GM12878 (cell line): ENCODE data around the gene AASDHPPT. TPM values are rescaled to one million over a fixed set of nuclear protein-coding genes. Genes with fewer than 3 reads are reported as not detected.

Experiments used
- BCL11A ChIP-seq: IDR thresholded peaks from 2 replicates; pipeline ENCODE4 v1.6.1; 2011; ENCODE audit warnings: low read depth, low read length
- CEBPZ ChIP-seq: fragments of 150-350 bp; IDR thresholded peaks from 2 replicates; pipeline ENCODE4 v1.6.1; 2016; ENCODE audit warnings: low read depth, low read length
- CHD4 ChIP-seq: fragments of 200-600 bp; sonication (generic); IDR thresholded peaks from 2 replicates; pipeline ENCODE4 v1.6.1; 2016; ENCODE audit warnings: mild to moderate bottlenecking
- CTCF ChIP-seq, 3 experiments: IDR thresholded peaks in 2 of 3; conservative IDR thresholded peaks in 1 of 3; 2 replicates each; pipeline ENCODE4 v1.5.1; 2011; ENCODE audit warnings: low read depth in 3 of 3, low read length in 3 of 3, mild to moderate bottlenecking in 3 of 3, control low read depth in 2 of 3, moderate library complexity in 2 of 3, inconsistent platforms in 1 of 3, mixed read lengths in 1 of 3; ENCODE audit not compliant: control insufficient read depth in 2 of 3, insufficient read depth in 1 of 3; ENCODE audit errors: extremely low read depth in 1 of 3
- DPF2 ChIP-seq: fragments of 450-650 bp; IDR thresholded peaks from 2 replicates; pipeline ENCODE4 v1.6.1; 2017; ENCODE audit warnings: mild to moderate bottlenecking
- EGR1 ChIP-seq, 2 experiments: IDR thresholded peaks; 1 replicate in 1 of 2; 2 replicates in 1 of 2; pipeline ENCODE4 v1.6.1; 2011 to 2012; ENCODE audit warnings: low read depth in 2 of 2, low read length in 2 of 2, borderline replicate concordance in 1 of 2, mild to moderate bottlenecking in 1 of 2, moderate library complexity in 1 of 2
- ESRRA ChIP-seq: IDR thresholded peaks from 2 replicates; pipeline ENCODE4 v1.6.1; 2012; ENCODE audit warnings: mild to moderate bottlenecking, low read length, improper control_type of control experiment
- HSF1 ChIP-seq: fragments of 150-350 bp; IDR thresholded peaks from 2 replicates; pipeline ENCODE4 v1.6.1; 2014; ENCODE audit warnings: mild to moderate bottlenecking, low read depth, low read length
- RB1 ChIP-seq: fragments of 450-650 bp; formaldehyde crosslinking; IDR thresholded peaks from 2 replicates; pipeline ENCODE4 v1.6.1; 2017; ENCODE audit warnings: mild to moderate bottlenecking, borderline replicate concordance
- RUNX3 ChIP-seq: IDR thresholded peaks from 2 replicates; pipeline ENCODE4 v1.6.1; 2012; ENCODE audit warnings: low read length, inconsistent platforms
- SIN3A ChIP-seq: IDR thresholded peaks from 2 replicates; pipeline ENCODE4 v1.6.1; 2012; ENCODE audit warnings: low read depth, low read length, improper control_type of control experiment
- SP1 ChIP-seq: IDR thresholded peaks from one replicate; pipeline ENCODE4 v1.6.1; 2011; ENCODE audit warnings: low read depth, low read length
- TCF12 ChIP-seq: IDR thresholded peaks from 2 replicates; pipeline ENCODE4 v1.6.1; 2011; ENCODE audit warnings: low read depth, mild to moderate bottlenecking, low read length
- ZNF217 ChIP-seq: fragments of 450-650 bp; IDR thresholded peaks from 2 replicates; pipeline ENCODE4 v1.6.1; 2017; ENCODE audit warnings: antibody characterized with exemption, mild to moderate bottlenecking
- ZNF24 ChIP-seq: fragments of 450-650 bp; IDR thresholded peaks from 2 replicates; pipeline ENCODE4 v1.6.1; 2017; ENCODE audit warnings: antibody characterized with exemption, mild to moderate bottlenecking
- ZNF622 ChIP-seq: fragments of 450-650 bp; IDR thresholded peaks from 2 replicates; pipeline ENCODE4 v1.6.1; 2017; ENCODE audit warnings: mild to moderate bottlenecking, inconsistent platforms
- polyA plus RNA-seq, 11 experiments: library from polyadenylated mRNA; depleted of rRNA in 4 of 11; unstranded in 6 of 11; stranded (reverse) in 5 of 11; fragments of >200 nt; fragmentation: Nextera tagmentation in 4 of 11; fragmentation: Illumina TruSeq in 1 of 11; extraction: Ambion mirVana in 4 of 11; extraction: Trizol in 1 of 11; gene quantifications; 1 replicate in 1 of 11; 2 replicates in 10 of 11; pipeline versions ENCODE4 v1.2.1 to v1.2.3, GENCODE V29; 2011 to 2016; ENCODE audit warnings: inconsistent platforms in 2 of 11, missing spikeins in 2 of 11, low read depth in 1 of 11
- total RNA-seq, 4 experiments: library from RNA; depleted of rRNA in 3 of 4; stranded (reverse); fragments of >200 nt in 3 of 4; fragmentation: Illumina TruSeq in 1 of 4; extraction: Trizol in 1 of 4; gene quantifications; 2 replicates each; pipeline versions ENCODE4 v1.2.1 to v1.2.3, GENCODE V29; 2013 to 2021
- TF ChIP-seq, protein P1 (sequence below): fragments of 450-650 bp; conservative IDR thresholded peaks from 2 replicates; pipeline ENCODE4 v1.6.1; 2017; ENCODE audit warnings: mild to moderate bottlenecking, moderate library complexity
- TF ChIP-seq, protein P2 (sequence below): fragments of 450-650 bp; formaldehyde crosslinking; IDR thresholded peaks from 2 replicates; pipeline ENCODE4 v1.4.0; 2022; ENCODE audit warnings: mild to moderate bottlenecking, moderate library complexity

AASDHPPT gene
- total and polyA plus RNA-seq, 10 of the 15 experiments (the other 5 are each of a cell fraction or from before 2014, with no cell fraction given): 37.3 to 92.6 (median 50.5) TPM

DNA sequence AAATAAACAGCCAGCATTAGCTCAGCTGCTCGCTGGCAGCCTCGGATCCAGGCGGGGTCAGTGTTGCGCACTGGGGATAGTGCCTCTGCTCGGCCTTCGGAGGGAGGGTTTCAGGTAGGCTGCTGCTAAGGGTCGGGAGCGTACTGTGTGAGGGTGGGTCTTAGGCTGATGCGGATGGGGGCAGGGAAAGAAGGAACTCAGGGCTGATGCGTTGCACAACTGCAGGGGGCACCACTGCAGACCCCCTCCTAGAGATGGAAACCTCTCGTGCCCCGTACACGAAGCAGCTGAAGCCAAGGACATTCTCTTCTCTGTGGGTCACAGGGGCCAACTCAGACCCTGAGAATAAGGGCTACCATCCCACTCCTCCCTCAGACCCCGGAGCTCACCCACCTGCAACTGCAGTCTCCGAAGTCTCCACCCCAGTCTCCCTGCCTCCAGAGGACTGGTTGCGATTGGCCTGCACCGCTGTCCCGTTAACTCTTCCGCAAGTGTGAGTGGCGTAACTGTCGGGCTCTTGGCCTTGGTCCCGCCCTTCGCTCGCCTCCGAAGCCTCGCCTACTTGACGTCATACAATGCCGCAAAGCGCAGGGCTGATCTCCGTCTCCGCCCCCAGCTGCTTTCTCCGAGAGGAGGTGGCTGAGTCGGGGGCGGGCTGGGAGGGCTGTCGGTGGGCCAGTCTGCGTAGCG is 398 bp upstream of the AASDHPPT start, which contains the start of gene KBTBD3 (continued):
- TF ChIP-seq, protein P1, sequence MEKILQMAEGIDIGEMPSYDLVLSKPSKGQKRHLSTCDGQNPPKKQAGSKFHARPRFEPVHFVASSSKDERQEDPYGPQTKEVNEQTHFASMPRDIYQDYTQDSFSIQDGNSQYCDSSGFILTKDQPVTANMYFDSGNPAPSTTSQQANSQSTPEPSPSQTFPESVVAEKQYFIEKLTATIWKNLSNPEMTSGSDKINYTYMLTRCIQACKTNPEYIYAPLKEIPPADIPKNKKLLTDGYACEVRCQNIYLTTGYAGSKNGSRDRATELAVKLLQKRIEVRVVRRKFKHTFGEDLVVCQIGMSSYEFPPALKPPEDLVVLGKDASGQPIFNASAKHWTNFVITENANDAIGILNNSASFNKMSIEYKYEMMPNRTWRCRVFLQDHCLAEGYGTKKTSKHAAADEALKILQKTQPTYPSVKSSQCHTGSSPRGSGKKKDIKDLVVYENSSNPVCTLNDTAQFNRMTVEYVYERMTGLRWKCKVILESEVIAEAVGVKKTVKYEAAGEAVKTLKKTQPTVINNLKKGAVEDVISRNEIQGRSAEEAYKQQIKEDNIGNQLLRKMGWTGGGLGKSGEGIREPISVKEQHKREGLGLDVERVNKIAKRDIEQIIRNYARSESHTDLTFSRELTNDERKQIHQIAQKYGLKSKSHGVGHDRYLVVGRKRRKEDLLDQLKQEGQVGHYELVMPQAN: peak; percentile 77
- TF ChIP-seq, protein P2, sequence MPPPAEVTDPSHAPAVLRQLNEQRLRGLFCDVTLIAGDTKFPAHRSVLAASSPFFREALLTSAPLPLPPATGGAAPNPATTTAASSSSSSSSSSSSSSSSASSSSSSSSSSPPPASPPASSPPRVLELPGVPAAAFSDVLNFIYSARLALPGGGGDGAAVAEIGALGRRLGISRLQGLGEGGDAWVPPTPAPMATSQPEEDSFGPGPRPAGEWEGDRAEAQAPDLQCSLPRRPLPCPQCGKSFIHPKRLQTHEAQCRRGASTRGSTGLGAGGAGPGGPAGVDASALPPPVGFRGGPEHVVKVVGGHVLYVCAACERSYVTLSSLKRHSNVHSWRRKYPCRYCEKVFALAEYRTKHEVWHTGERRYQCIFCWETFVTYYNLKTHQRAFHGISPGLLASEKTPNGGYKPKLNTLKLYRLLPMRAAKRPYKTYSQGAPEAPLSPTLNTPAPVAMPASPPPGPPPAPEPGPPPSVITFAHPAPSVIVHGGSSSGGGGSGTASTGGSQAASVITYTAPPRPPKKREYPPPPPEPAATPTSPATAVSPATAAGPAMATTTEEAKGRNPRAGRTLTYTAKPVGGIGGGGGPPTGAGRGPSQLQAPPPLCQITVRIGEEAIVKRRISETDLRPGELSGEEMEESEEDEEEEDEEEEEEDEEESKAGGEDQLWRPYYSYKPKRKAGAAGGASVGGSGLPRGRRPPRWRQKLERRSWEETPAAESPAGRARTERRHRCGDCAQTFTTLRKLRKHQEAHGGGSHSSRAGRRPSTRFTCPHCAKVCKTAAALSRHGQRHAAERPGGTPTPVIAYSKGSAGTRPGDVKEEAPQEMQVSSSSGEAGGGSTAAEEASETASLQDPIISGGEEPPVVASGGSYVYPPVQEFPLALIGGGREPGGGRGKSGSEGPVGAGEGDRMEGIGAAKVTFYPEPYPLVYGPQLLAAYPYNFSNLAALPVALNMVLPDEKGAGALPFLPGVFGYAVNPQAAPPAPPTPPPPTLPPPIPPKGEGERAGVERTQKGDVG: no peak
- no peak for TF ChIP-seq BCL11A
- peak in 1 of 2 experiments; percentile 67; a peak in 1 of 3 replicates for TF ChIP-seq EGR1 (IDR thresholded peaks at IDR 0.05; ENCODE audit: borderline replicate concordance in 1 of 2, low read depth in 2 of 2, low read length in 2 of 2)
- TF ChIP-seq DPF2: peak; percentile 89
- no peak for TF ChIP-seq ESRRA
- TF ChIP-seq ZNF622: no peak
- peak; percentile 36 for TF ChIP-seq RUNX3
- TF ChIP-seq SIN3A: peak; percentile 53; the same call in 1 of the 2 replicates
- TF ChIP-seq ZNF24: no peak
- TF ChIP-seq TCF12: peak; percentile 25; the same call in 1 of the 2 replicates
- TF ChIP-seq ZNF217: peak; percentile 85
- peak; percentile 97 for TF ChIP-seq SP1
- peak; percentile 47 to 52 (median 52) for TF ChIP-seq CTCF (IDR thresholded peaks at IDR 0.05 in 2 of 3, conservative IDR thresholded peaks at IDR 0.05 in 1 of 3; ENCODE audit: control insufficient read depth in 2 of 3, extremely low read depth in 1 of 3, insufficient read depth in 1 of 3, low read depth in 3 of 3, low read length in 3 of 3)
- TF ChIP-seq RB1: peak; percentile 46; the same call in 1 of the 2 replicates
- TF ChIP-seq CHD4: 0 out of 2 replicates have a peak, but pooled peaks have one; percentile 65
- no peak for TF ChIP-seq HSF1
- no peak; the same call in 1 of the 2 replicates for TF ChIP-seq CEBPZ
